Progenitor cell of endocrine pancreas (in vitro differentiated cells): ENCODE data around the gene AFG1L. TPM values are rescaled to one million over a fixed set of nuclear protein-coding genes. Genes with fewer than 3 reads are reported as not detected.
A peak's percentile ranks its signal among the peaks of the same experiment; 100 is the strongest.

ENCODE experiments used
- DNase-seq: peaks from one replicate; pipeline ENCODE4 v3.0.0; 2021; ENCODE audit warnings: low spot score; ENCODE audit not compliant: unreplicated experiment
- H3K27ac Mint-ChIP-seq: 2 replicates; pipeline ENCODE4 v1.8.0; 2021; ENCODE audit warnings: mild to moderate bottlenecking, moderate library complexity, mixed read lengths
- H3K27me3 Mint-ChIP-seq: 2 replicates; pipeline ENCODE4 v1.8.0; 2021; ENCODE audit warnings: mixed read lengths
- H3K36me3 Mint-ChIP-seq: 2 replicates; pipeline ENCODE4 v1.8.0; 2022; ENCODE audit warnings: mixed read lengths; ENCODE audit not compliant: insufficient read depth
- H3K4me1 Mint-ChIP-seq: 2 replicates; pipeline ENCODE4 v1.8.0; 2021; ENCODE audit warnings: low read depth, mixed read lengths
- H3K4me3 Mint-ChIP-seq: 2 replicates; pipeline ENCODE4 v1.8.0; 2021; ENCODE audit warnings: low read depth, mild to moderate bottlenecking, moderate library complexity, mixed read lengths
- H3K9me3 Mint-ChIP-seq: 2 replicates; pipeline ENCODE4 v1.8.0; 2021; ENCODE audit warnings: low read depth, mixed read lengths
- total RNA-seq: library from RNA; stranded (reverse); gene quantifications from 2 replicates; pipeline ENCODE4 v1.2.1, GENCODE V29; 2021
- TF ChIP-seq, protein P1 (sequence below): fragments of 200-600 bp; sonication (generic); IDR thresholded peaks from one replicate; pipeline ENCODE4 v1.5.0; 2021; ENCODE audit warnings: antibody characterized with exemption, mild to moderate bottlenecking; ENCODE audit not compliant: unreplicated experiment

Gene AFG1L
- total RNA-seq, 1 donor from 2014 or later, result 9.6 TPM

DNA sequence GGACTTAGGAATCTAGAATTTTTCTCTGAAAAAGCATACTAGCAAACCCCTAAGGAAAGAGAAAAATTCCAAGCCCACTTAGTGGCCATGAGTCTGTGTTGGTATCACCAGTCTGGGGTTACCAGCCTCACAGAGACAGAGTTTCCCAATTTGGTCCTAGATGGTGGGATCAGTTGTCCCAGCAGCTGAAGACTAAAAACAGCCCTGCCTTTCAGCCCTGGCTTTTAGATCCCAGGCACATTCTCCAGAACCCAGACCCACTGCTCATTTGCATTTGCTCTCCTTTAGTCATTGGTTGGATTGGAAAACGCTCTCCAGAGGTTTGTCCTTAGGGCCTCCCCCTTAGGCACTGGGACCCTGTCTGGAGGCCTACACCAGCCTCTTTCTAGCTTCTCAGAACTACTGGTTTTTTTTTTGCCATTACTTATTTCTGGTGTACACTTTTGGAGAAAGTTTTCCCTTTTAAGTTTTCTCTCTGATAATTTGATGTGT, 226.8 kb downstream of the AFG1L start:
- Mint-ChIP-seq H3K4me1 (peaks cover 2% of the 10 kb centered on the region), H3K27me3 (no peaks in the 10 kb centered on the region), H3K4me3 (no peak overlapping the region), H3K27ac (no peak overlapping the region), H3K36me3 (no peaks in the 10 kb centered on the region), H3K9me3 (no peaks in the 10 kb centered on the region)
- no peak for DNase-seq
- TF ChIP-seq, protein P1, sequence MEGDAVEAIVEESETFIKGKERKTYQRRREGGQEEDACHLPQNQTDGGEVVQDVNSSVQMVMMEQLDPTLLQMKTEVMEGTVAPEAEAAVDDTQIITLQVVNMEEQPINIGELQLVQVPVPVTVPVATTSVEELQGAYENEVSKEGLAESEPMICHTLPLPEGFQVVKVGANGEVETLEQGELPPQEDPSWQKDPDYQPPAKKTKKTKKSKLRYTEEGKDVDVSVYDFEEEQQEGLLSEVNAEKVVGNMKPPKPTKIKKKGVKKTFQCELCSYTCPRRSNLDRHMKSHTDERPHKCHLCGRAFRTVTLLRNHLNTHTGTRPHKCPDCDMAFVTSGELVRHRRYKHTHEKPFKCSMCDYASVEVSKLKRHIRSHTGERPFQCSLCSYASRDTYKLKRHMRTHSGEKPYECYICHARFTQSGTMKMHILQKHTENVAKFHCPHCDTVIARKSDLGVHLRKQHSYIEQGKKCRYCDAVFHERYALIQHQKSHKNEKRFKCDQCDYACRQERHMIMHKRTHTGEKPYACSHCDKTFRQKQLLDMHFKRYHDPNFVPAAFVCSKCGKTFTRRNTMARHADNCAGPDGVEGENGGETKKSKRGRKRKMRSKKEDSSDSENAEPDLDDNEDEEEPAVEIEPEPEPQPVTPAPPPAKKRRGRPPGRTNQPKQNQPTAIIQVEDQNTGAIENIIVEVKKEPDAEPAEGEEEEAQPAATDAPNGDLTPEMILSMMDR, result no peak

DNA sequence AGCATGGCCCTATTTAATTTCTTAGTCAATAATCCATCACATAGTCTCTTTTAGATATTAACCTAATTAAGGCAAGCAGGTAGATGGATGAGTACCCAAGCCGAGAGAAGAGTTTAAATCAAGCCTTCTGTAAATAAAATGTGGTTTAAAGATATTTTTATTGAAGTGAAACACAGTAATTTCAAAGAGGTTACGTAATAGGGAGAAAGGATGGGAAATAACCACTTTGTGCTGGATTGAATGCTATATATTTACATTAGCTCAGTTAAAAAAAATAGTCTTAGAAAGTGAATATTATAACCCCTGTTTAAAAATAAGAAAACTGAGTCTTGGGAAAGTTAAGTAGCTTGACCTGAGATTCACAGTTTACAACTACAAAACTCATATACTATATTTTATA, 228.8 kb downstream of the AFG1L start:
- TF ChIP-seq, protein P1, result no peak

GRCh38 chr6:108524528-108525248, 229.8 kb downstream of the AFG1L start:
- no peaks in the 10 kb centered on the region for H3K36me3 Mint-ChIP-seq
- H3K4me1 Mint-ChIP-seq, result peaks cover 2% of the 10 kb centered on the region
- TF ChIP-seq, protein P1, result no peak
- no peak overlapping the region for H3K4me3 Mint-ChIP-seq
- no peaks in the 10 kb centered on the region for H3K9me3 Mint-ChIP-seq
- H3K27ac Mint-ChIP-seq, result no peak overlapping the region
- peaks cover 5% of the 10 kb centered on the region for H3K27me3 Mint-ChIP-seq
- no peak for DNase-seq

More for the DNA sequence above, 228.8 kb downstream of the AFG1L start:
- DNase-seq, result no peak
- Mint-ChIP-seq H3K27ac (no peak overlapping the region), H3K36me3 (no peaks in the 10 kb centered on the region), H3K4me3 (no peak overlapping the region), H3K9me3 (no peaks in the 10 kb centered on the region), H3K27me3 (peaks cover 2% of the 10 kb centered on the region), H3K4me1 (peaks cover 2% of the 10 kb centered on the region)

- H3K27me3 Mint-ChIP-seq, result peaks cover 8% of the 10 kb centered on the region
- no peak overlapping the region for H3K27ac Mint-ChIP-seq
- H3K4me1 Mint-ChIP-seq, result peaks cover 2% of the 10 kb centered on the region
- DNase-seq, result no peak
- no peaks in the 10 kb centered on the region for H3K9me3 Mint-ChIP-seq
- no peaks in the 10 kb centered on the region for H3K36me3 Mint-ChIP-seq
- H3K4me3 Mint-ChIP-seq, result no peak overlapping the region
- TF ChIP-seq, protein P1, result peak; percentile 94
Observed at GRCh38 chr6:108526739-108527174, 231.9 kb downstream of the AFG1L start.

DNA sequence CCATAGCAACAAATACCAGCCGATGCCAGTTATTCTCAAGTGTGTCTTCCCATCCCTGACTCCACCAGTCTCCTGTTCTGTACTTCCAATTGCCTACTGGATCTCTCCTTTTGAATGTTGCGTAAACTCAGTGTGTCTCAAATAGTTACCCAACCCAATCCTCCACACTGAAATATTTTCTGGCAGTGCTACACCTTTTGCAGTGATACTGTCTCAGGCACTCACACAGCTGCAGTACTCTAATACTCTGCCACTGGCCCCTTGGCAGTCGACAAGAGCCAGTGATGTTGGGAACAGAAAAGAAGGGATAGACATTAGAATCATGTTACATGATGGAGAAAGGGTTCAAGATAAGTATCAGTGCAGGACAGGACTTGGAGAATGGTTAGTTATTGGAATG, 234.0 kb downstream of the AFG1L start:
- TF ChIP-seq, protein P1, result no peak
- H3K36me3 Mint-ChIP-seq, result no peaks in the 10 kb centered on the region
- no peak overlapping the region for H3K4me3 Mint-ChIP-seq
- peaks cover 11% of the 10 kb centered on the region for H3K27me3 Mint-ChIP-seq
- no peaks in the 10 kb centered on the region for H3K9me3 Mint-ChIP-seq
- no peak for DNase-seq
- H3K4me1 Mint-ChIP-seq, result peaks cover 2% of the 10 kb centered on the region
- no peak overlapping the region for H3K27ac Mint-ChIP-seq
